OCI-LY7 (cell line): ENCODE measurements around the gene RAB3GAP2. TPM values are rescaled to one million over a fixed set of nuclear protein-coding genes. Genes with fewer than 3 reads are reported as not detected.

Experiments
- BruUV-seq: library from RNA; stranded (reverse); fragments of 400-500 nt; replicated peaks from 2 replicates; lab custom pipeline; 2021; lab: Mats Ljungman, UMichigan
- CTCF ChIA-PET: fragments of 300-600 bp; sonication (Branson Sonifier 250); formaldehyde crosslinking; loops from one replicate; lab custom pipeline; 2022; ENCODE audit warnings: antibody characterized with exemption; ENCODE audit not compliant: unreplicated experiment; lab: Charles Lee
- POLR2A ChIA-PET: fragments of 300-600 bp; sonication (Branson Sonifier 250); formaldehyde crosslinking; loops from one replicate; lab custom pipeline; 2022; ENCODE audit warnings: antibody characterized with exemption; lab: Charles Lee
- DNase-seq: peaks from one replicate; pipeline ENCODE4 v3.0.0-alpha.2; 2015; ENCODE audit warnings: low spot score
- H2AFZ ChIP-seq: fragments of 200-600 bp; sonication (generic), shearing (Covaris generic); 2 replicates; pipeline ENCODE4 v1.6.1; 2014; ENCODE audit warnings: mild to moderate bottlenecking, antibody characterized with exemption, low read length, moderate library complexity
- H3K27ac ChIP-seq: fragments of 200-600 bp; sonication (generic); 2 replicates; pipeline ENCODE4 v1.5.1; 2014; ENCODE audit warnings: mixed run types, low read depth, mild to moderate bottlenecking, moderate library complexity, low read length, inconsistent platforms; ENCODE audit not compliant: poor library complexity, severe bottlenecking
- H3K36me3 ChIP-seq: fragments of 200-600 bp; sonication (generic); 2 replicates; pipeline ENCODE4 v1.6.1; 2014; ENCODE audit warnings: mild to moderate bottlenecking, antibody characterized with exemption, low read length, moderate library complexity, mixed read lengths; ENCODE audit not compliant: insufficient read depth
- H3K4me1 ChIP-seq: fragments of 200-600 bp; sonication (generic); 2 replicates; pipeline ENCODE4 v1.5.1; 2014; ENCODE audit warnings: mild to moderate bottlenecking, low read length; ENCODE audit not compliant: insufficient read depth, poor library complexity, severe bottlenecking
- H3K4me2 ChIP-seq: fragments of 200-600 bp; sonication (generic); 2 replicates; pipeline ENCODE4 v1.6.1; 2014; ENCODE audit warnings: mild to moderate bottlenecking, low read length
- H3K4me3 ChIP-seq: fragments of 200-600 bp; sonication (generic); 2 replicates; pipeline ENCODE4 v1.5.1; 2014; ENCODE audit warnings: mild to moderate bottlenecking, low read depth, low read length; ENCODE audit not compliant: poor library complexity, severe bottlenecking
- H3K79me2 ChIP-seq: fragments of 200-600 bp; sonication (generic); 2 replicates; pipeline ENCODE4 v1.6.1; 2016; ENCODE audit warnings: low read depth, mild to moderate bottlenecking, low read length, moderate library complexity, mixed read lengths; ENCODE audit not compliant: insufficient read depth
- H3K9me2 ChIP-seq: fragments of 200-600 bp; sonication (generic); 2 replicates; pipeline ENCODE4 v1.6.1; 2016; ENCODE audit warnings: mild to moderate bottlenecking, low read length, mixed read lengths; ENCODE audit not compliant: insufficient read depth
- H3K9me3 ChIP-seq: fragments of 200-600 bp; sonication (generic); 2 replicates; pipeline ENCODE4 v1.6.1; 2014; ENCODE audit warnings: mild to moderate bottlenecking, mixed run types, low read length, mixed read lengths
- H4K20me1 ChIP-seq: fragments of 200-600 bp; sonication (generic); 2 replicates; pipeline ENCODE4 v1.6.1; 2014; ENCODE audit warnings: mild to moderate bottlenecking, antibody characterized with exemption, low read length, moderate library complexity, mixed read lengths; ENCODE audit not compliant: insufficient read depth
- EZH2phosphoT487 ChIP-seq: fragments of 200-600 bp; sonication (generic); IDR thresholded peaks from 2 replicates; pipeline ENCODE4 v1.6.1; 2018; ENCODE audit warnings: low read depth, borderline replicate concordance, mild to moderate bottlenecking, mixed run types, antibody characterized with exemption, low read length, moderate library complexity, mixed read lengths
- intact Hi-C: fragments of 100-400 bp; cut with micrococcal nuclease; formaldehyde crosslinking; loops from one replicate; pipeline ENCODE4 v1.10.0; 2022; ENCODE audit not compliant: unreplicated experiment
- total RNA-seq, 2 experiments: library from RNA; depleted of rRNA in 1 of 2; stranded (reverse); fragments of >200 nt in 1 of 2; shearing (Covaris generic) in 1 of 2; gene quantifications; 2 replicates each; pipeline ENCODE4 v1.2.3, GENCODE V29; 2014 to 2022
- TF ChIP-seq, protein P1 (sequence below): fragments of 200-600 bp; sonication (generic); conservative IDR thresholded peaks from 2 replicates; pipeline ENCODE4 v1.5.1; 2014; ENCODE audit warnings: mild to moderate bottlenecking, antibody characterized with exemption, low read length, moderate library complexity, mixed read lengths

The RAB3GAP2 gene
- total RNA-seq, 2 experiments from 2014 or later: 16.9 to 41.1 TPM

DNA sequence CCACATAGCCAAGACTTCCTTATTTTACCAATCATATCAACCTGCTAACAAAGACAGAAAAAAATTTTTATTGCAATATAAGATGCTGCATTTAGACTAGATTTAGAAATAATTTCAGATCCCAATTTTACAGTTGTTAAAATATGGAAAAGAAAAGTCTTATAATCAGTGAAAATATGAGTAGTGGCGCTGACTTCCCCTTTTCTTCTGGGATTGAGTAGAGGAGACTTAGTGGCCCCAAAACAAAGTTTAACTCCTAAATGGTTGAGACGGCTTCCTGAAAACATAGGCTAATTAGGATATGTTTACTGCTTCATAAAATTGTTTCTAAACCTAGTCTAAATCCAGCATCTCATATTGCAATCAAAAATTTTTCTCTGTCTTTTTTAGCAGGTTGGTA lies 68.4 kb downstream of the RAB3GAP2 start:
- DNase-seq: no peak
- H3K36me3 ChIP-seq: peaks cover 80% of the 10 kb centered on the region
- no peak overlapping the region for H3K27ac ChIP-seq
- intact Hi-C loops: no loop called here
- TF ChIP-seq, protein P1, sequence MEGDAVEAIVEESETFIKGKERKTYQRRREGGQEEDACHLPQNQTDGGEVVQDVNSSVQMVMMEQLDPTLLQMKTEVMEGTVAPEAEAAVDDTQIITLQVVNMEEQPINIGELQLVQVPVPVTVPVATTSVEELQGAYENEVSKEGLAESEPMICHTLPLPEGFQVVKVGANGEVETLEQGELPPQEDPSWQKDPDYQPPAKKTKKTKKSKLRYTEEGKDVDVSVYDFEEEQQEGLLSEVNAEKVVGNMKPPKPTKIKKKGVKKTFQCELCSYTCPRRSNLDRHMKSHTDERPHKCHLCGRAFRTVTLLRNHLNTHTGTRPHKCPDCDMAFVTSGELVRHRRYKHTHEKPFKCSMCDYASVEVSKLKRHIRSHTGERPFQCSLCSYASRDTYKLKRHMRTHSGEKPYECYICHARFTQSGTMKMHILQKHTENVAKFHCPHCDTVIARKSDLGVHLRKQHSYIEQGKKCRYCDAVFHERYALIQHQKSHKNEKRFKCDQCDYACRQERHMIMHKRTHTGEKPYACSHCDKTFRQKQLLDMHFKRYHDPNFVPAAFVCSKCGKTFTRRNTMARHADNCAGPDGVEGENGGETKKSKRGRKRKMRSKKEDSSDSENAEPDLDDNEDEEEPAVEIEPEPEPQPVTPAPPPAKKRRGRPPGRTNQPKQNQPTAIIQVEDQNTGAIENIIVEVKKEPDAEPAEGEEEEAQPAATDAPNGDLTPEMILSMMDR: no peak
- no peak for TF ChIP-seq EZH2phosphoT487
- no peaks in the 10 kb centered on the region for H3K9me2 ChIP-seq
- H3K79me2 ChIP-seq: no peaks in the 10 kb centered on the region
- ChIA-PET POLR2A (interaction anchor here (0.5 to 0.7 kb wide), 2 partner anchors 45 to 325 kb away, joined by 3 read pairs; no protein-coding TSS in a partner anchor), CTCF (no interaction called here)
- H3K4me1 ChIP-seq: no peaks in the 10 kb centered on the region
- no peak overlapping the region for H3K4me2 ChIP-seq
- H3K4me3 ChIP-seq: no peak overlapping the region
- H4K20me1 ChIP-seq: no peaks in the 10 kb centered on the region
- no peak overlapping the region for H2AFZ ChIP-seq
- no TSS peak for BruUV-seq
- no peaks in the 10 kb centered on the region for H3K9me3 ChIP-seq

DNA sequence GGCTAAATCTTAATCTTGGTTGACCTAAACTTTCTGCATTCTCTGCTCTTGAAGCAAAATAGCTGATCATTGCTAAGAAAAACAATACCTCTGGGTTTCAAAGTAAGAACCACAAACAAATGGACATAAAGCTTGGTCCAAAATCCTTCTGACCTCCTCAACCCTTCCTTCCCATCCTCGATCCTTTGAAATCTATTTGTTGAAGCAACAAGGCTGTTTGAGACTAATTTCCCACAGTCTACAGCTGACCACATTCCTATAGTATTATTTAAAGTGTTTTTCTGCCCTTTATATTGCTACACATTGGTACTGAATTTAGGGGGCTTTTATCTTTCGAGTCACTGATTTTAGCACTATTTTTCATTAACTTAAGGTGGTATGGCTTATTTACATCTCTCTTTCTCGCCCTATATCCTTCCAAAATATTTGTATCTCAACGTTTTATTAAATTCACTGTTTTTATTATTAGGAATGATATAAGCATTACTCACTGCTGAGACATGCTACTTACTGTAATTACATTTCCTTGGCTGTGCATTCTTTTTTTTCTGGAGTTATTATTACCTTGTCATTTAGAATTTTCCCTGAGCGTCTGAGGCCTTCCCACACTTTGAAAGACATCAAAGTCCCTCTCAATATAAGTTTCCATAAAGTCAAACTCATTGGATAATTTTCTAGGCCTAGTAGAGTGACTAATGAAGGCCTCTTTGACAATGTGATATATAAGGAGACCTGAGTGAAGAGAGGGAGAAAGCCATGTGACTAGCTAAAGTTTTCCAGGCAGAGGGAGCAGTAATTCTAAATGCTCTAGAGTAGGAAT lies 73.9 kb downstream of the RAB3GAP2 start:
- Histone ChIP-seq H3K36me3 (peaks cover 74% of the 10 kb centered on the region), H3K79me2 (no peaks in the 10 kb centered on the region), H3K9me2 (no peaks in the 10 kb centered on the region), H3K27ac (no peak overlapping the region), H3K4me3 (no peak overlapping the region), H3K4me1 (no peaks in the 10 kb centered on the region), H4K20me1 (no peaks in the 10 kb centered on the region), H3K9me3 (no peaks in the 10 kb centered on the region), H2AFZ (no peak overlapping the region), H3K4me2 (no peak overlapping the region)
- no peak for TF ChIP-seq EZH2phosphoT487
- TF ChIP-seq, protein P1: no peak
- POLR2A ChIA-PET: interaction anchor here (1.2 kb wide), 1 partner anchor 10 kb away, joined by 3 read pairs; no protein-coding TSS in a partner anchor
- CTCF ChIA-PET: no interaction called here
- intact Hi-C loops: no loop called here
- no peak for DNase-seq
- no TSS peak for BruUV-seq

DNA sequence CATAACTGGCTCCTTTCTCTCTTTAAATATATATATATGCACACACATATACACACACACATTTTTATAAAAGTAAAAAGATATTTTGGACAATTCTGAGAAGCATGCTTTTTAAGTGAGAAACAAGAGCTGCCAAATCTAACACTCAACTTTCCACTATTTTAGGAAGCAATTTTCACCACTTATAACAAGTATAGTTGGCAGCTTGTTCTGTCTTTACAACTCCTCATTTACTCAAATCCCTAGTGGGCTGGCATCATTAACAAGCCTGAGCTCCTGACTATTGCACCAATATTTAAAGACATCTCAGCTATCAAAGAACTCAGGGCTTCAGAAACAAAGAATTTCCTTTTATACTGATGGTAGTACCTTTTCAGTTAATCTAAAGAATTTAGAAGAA lies 76.6 kb downstream of the RAB3GAP2 start:
- intact Hi-C loops: no loop called here
- no TSS peak for BruUV-seq

More for the DNA sequence above, 76.6 kb downstream of the RAB3GAP2 start:
- ChIA-PET CTCF (no interaction called here), POLR2A (interaction anchor here (0.6 to 1.7 kb wide), 8 partner anchors 11 to 46 kb away, joined by 3 to 7 read pairs (median 3); no protein-coding TSS in a partner anchor)
- H4K20me1 ChIP-seq: no peaks in the 10 kb centered on the region
- no peaks in the 10 kb centered on the region for H3K9me2 ChIP-seq
- H3K79me2 ChIP-seq: no peaks in the 10 kb centered on the region
- no peak overlapping the region for H2AFZ ChIP-seq
- H3K9me3 ChIP-seq: no peaks in the 10 kb centered on the region
- no peak for DNase-seq
- no peaks in the 10 kb centered on the region for H3K4me1 ChIP-seq
- H3K4me3 ChIP-seq: no peak overlapping the region
- H3K27ac ChIP-seq: no peak overlapping the region
- no peak overlapping the region for H3K4me2 ChIP-seq
- TF ChIP-seq, protein P1: no peak
- TF ChIP-seq EZH2phosphoT487: no peak
- peaks cover 72% of the 10 kb centered on the region for H3K36me3 ChIP-seq
